GM21423 (cell line): Measurements from ENCODE around the gene COL4A2.

Experiments
- ATAC-seq: cut with Tn5 transposase; IDR thresholded peaks from one replicate; pipeline ENCODE4 v1.9.1; 2021; ENCODE audit warnings: mild to moderate bottlenecking, moderate library complexity; ENCODE audit not compliant: unreplicated experiment

The COL4A2 gene

DNA sequence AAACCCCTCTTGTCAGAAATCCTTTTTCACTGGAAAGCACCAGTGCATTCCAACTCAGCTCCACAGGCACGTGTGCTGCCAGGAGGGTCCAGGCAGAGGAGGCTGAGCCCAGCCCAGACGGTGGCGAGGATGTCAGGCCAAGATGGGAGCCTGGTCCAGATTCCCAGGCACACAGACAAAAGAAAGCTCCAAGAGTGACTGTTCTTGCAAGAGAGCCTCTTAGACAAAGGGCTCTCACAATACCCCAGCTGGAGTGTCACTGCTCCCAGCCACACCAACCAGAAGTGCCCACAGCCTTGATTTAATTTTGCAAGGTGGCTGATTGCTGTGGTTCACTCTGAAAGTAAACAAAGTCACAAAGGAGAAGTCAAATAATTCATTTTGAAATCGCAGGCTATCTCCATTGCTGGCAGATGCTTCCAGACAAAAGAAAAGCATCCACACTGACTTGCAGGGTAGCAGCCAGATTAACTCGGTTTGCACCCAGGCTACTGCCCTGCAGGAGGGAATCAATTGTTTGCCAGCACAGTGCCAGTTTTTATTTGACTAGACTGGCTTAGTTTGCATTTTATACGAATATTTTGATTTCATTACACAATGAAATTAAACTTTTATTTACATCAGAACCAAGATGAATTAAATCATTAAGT, 159.3 kb downstream of the COL4A2 start:
- ATAC-seq = no peak

DNA sequence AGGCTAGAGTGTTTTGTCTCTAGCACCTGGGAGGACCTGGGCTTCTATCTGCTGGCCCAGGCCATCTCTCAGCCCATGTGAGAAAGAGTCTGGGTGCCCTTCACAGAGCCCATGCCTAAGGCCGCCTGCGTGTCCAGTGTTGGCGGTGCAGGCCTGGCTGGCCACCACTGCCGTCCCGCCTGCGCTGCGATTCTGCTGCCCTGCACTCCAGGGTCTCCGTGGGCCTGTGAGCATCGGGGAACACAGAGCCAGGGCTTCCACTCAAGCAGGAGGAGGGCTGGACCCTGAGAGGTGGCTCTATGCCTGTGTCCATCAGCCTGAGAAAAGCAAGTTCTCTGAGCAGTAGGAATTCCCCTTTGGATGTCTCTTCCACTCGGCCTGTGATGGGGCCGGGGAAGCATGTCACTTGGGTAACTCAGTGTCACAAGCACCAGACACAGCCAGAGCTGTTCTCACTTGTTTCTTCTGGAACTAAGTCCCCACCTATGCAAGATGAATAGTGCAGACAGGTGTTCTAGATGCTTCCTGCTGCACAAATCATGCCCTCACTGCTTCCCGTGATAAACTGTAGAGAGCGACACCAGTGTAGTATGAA, 160.5 kb downstream of the COL4A2 start:
- no peak for ATAC-seq

- ATAC-seq = no peak
Measured at GRCh38 chr13:110468986-110469495, 162.0 kb downstream of the COL4A2 start.

DNA sequence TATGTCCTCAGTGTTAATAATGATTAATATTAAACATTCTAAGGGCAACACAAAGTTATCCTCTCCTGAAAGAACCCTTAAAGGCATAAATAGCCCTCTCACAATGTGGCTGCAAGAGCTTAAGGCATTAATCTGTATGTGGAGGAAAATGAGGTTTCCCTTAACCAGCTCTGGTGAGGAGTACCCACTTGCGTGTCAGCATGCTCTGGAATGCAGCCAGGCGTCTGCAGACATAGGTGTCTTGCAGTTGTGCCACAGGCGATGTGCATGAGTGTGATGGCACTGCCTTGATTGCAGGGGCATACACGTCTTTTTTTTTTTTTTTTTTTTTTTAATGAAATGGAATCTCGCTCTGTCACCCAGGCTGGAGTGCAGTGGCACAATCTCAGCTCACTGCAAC, 162.5 kb downstream of the COL4A2 start:
- no peak for ATAC-seq

- ATAC-seq = no peak
Measured at GRCh38 chr13:110470272-110471009, 163.4 kb downstream of the COL4A2 start.

DNA sequence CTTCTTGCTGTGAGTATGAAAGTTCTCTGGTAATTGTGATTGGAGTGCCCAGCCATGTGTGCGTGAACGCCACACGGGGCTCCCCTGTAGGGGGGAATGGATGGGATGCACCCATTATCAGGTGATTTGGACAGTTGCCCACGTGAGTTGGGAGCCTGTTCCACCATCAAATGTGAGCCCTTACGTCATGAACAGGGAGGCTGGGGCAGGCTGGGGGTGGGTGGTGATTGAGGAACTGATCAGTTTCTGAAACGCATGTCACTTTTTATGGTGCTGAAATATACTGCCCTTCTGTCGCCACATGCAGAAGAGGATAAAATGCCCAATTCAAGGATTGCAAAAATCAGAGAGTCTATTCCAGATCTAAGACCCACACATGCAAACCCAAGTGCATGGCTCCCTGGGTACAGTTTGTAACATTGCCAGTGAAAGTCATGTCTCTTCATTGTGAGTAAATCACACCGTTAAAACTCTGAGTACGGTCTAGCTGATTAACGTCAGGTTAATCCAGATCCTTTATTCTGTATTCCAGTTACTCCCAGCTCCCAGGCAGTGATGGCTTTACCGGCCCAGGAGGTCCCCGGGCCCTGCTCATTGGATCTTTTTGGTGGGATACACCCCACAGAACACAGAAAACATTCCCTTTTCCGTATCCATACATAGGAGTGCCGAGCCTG, 164.2 kb downstream of the COL4A2 start:
- ATAC-seq = peak; percentile 49

DNA sequence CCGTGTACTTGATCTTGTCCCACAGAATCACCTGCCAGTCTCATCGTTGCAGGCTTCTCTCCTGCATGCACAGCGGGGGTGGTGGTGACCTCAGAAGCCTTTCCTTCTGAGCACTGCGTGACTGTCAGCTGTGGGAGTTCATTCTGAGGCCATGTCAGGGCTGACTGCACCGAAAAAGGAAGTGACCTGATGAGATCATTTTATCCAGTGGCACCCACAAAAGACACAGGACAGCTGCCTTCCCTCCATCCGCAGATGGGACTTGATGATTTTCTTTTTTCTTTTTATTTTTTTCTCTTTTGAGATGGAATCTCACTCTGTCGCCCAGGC, 164.7 kb downstream of the COL4A2 start:
- peak; percentile 95 for ATAC-seq

GRCh38 chr13:110472904-110473563, 165.9 kb downstream of the COL4A2 start:
- ATAC-seq = no peak

GRCh38 chr13:110474713-110475112, 167.6 kb downstream of the COL4A2 start:
- no peak for ATAC-seq

DNA sequence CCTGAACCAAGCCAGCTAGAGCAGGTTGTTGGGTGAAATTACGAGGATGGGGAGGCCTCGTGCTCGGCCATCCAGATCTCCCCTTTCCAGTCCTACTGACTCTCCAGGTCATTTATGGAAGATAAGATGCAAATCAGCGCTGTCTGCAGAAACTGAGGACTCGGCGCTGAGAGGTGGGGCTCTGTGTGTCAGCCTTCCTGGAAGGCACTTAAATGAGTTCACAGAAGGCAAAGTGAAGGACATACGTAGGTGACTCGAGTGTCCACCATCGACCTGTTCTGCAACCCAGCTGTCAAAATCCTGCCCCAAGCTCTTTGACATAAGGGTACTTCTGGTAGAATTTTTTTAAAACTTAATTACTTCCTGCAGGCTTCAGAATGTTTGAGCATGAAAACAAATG, 168.0 kb downstream of the COL4A2 start:
- ATAC-seq = no peak

- ATAC-seq = no peak
Measured at GRCh38 chr13:110475550-110476219, 168.6 kb downstream of the COL4A2 start.

GRCh38 chr13:110476220-110476617, 169.1 kb downstream of the COL4A2 start:
- ATAC-seq = no peak

- no peak for ATAC-seq
Measured at GRCh38 chr13:110477706-110478245, 170.7 kb downstream of the COL4A2 start.

GRCh38 chr13:110478405-110479214, 171.5 kb downstream of the COL4A2 start:
- ATAC-seq = no peak

- ATAC-seq = no peak
Measured at GRCh38 chr13:110479215-110479545, 172.1 kb downstream of the COL4A2 start.

GRCh38 chr13:110479648-110480047, 172.6 kb downstream of the COL4A2 start:
- ATAC-seq = no peak

DNA sequence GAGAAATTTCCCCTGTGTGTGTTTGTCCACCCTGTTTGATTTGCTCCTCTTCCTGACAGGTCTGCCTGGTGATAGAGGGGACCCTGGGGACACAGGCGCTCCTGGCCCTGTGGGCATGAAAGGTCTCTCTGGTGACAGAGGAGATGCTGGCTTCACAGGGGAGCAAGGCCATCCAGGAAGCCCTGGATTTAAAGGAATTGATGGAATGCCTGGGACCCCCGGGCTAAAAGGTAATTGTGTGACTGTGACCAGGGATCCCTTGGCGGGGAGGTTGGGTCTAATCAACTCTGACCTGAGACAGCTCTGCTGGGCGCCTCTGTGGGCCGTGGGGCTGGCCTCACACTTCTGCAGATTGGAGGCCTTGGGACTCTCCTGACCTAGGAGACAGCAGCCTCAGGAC, 173.1 kb downstream of the COL4A2 start:
- no peak for ATAC-seq

GRCh38 chr13:110483386-110483968, 176.4 kb downstream of the COL4A2 start:
- ATAC-seq = no peak
